Measurements from ENCODE around the gene PTPRG. TPM values are rescaled to one million over a fixed set of nuclear protein-coding genes. Genes with fewer than 3 reads are reported as not detected.

Gene PTPRG
- total RNA-seq, 2 donors from 2014 or later = 26.0 to 26.3 TPM

- no peak overlapping the region for H3K9ac ChIP-seq (ENCODE audit: low read depth in 2 of 2, low read length in 2 of 2)
- H3K27ac ChIP-seq = no peak overlapping the region
- TF ChIP-seq, protein P1, sequence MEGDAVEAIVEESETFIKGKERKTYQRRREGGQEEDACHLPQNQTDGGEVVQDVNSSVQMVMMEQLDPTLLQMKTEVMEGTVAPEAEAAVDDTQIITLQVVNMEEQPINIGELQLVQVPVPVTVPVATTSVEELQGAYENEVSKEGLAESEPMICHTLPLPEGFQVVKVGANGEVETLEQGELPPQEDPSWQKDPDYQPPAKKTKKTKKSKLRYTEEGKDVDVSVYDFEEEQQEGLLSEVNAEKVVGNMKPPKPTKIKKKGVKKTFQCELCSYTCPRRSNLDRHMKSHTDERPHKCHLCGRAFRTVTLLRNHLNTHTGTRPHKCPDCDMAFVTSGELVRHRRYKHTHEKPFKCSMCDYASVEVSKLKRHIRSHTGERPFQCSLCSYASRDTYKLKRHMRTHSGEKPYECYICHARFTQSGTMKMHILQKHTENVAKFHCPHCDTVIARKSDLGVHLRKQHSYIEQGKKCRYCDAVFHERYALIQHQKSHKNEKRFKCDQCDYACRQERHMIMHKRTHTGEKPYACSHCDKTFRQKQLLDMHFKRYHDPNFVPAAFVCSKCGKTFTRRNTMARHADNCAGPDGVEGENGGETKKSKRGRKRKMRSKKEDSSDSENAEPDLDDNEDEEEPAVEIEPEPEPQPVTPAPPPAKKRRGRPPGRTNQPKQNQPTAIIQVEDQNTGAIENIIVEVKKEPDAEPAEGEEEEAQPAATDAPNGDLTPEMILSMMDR (IDR thresholded peaks at IDR 0.05) = no peak
- H3K36me3 ChIP-seq = no peaks in the 10 kb centered on the region
- no peaks in the 10 kb centered on the region for H3K4me1 ChIP-seq
- intact Hi-C loops (cut with DNase I) = no loop called here
- no peaks in the 10 kb centered on the region for H3K27me3 ChIP-seq
- H3K4me3 ChIP-seq = no peak overlapping the region
- H3K9me3 ChIP-seq = no peaks in the 10 kb centered on the region
- DNase-seq = no peak
Observed at GRCh38 chr3:62259924-62260323, 698.6 kb downstream of the PTPRG start.

- no peaks in the 10 kb centered on the region for H3K27me3 ChIP-seq
- no peaks in the 10 kb centered on the region for H3K4me1 ChIP-seq
- no peaks in the 10 kb centered on the region for H3K9me3 ChIP-seq
- no peak for DNase-seq
- no peak overlapping the region for H3K4me3 ChIP-seq
- H3K36me3 ChIP-seq = no peaks in the 10 kb centered on the region
- H3K9ac ChIP-seq (ENCODE audit: low read depth in 2 of 2, low read length in 2 of 2) = no peak overlapping the region
- no peak overlapping the region for H3K27ac ChIP-seq
- intact Hi-C loops (cut with DNase I) = no loop called here
- TF ChIP-seq, protein P1 (IDR thresholded peaks at IDR 0.05) = no peak
Observed at GRCh38 chr3:62260655-62261054, 699.3 kb downstream of the PTPRG start.

DNA sequence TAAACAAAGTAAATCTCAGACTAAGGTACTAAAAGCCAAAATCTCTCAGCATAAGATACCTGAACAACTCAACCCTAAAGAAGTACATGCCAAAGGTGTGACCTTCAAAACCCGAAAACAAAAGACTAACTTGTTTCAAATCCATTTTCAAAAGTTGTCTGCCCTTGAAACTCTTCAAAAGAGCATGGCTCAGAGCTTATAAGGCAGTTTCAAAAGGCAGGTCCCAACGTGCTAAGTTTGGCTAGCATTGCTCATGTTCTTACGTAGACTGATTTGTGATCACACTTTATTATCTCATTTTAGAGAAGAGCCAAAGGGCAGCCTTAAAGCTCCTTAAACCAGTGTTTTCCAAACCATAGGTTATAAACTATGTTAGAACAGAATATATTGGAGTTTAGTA lies 699.8 kb downstream of the PTPRG start:
- H3K27me3 ChIP-seq = no peaks in the 10 kb centered on the region
- intact Hi-C loops (cut with DNase I) = no loop called here
- H3K27ac ChIP-seq = no peak overlapping the region
- DNase-seq = no peak
- H3K9ac ChIP-seq (ENCODE audit: low read depth in 2 of 2, low read length in 2 of 2) = no peak overlapping the region
- H3K36me3 ChIP-seq = no peaks in the 10 kb centered on the region
- H3K4me1 ChIP-seq = no peaks in the 10 kb centered on the region
- TF ChIP-seq, protein P1 (IDR thresholded peaks at IDR 0.05) = no peak
- no peak overlapping the region for H3K4me3 ChIP-seq
- H3K9me3 ChIP-seq = no peaks in the 10 kb centered on the region

GRCh38 chr3:62261736-62262135 lies 700.4 kb downstream of the PTPRG start:
- Histone ChIP-seq H3K4me3 (no peak overlapping the region), H3K4me1 (no peaks in the 10 kb centered on the region), H3K9ac (ENCODE audit: low read depth in 2 of 2, low read length in 2 of 2) (no peak overlapping the region), H3K36me3 (no peaks in the 10 kb centered on the region), H3K9me3 (no peaks in the 10 kb centered on the region), H3K27ac (no peak overlapping the region), H3K27me3 (no peaks in the 10 kb centered on the region)
- TF ChIP-seq, protein P1 (IDR thresholded peaks at IDR 0.05) = no peak
- no peak for DNase-seq
- intact Hi-C loops (cut with DNase I) = no loop called here

- Histone ChIP-seq H3K4me1 (no peaks in the 10 kb centered on the region), H3K36me3 (no peaks in the 10 kb centered on the region), H3K9ac (ENCODE audit: low read depth in 2 of 2, low read length in 2 of 2) (no peak overlapping the region), H3K27ac (no peak overlapping the region), H3K4me3 (no peak overlapping the region), H3K9me3 (no peaks in the 10 kb centered on the region), H3K27me3 (no peaks in the 10 kb centered on the region)
- DNase-seq = no peak
- intact Hi-C loops (cut with DNase I) = no loop called here
- TF ChIP-seq, protein P1 (IDR thresholded peaks at IDR 0.05) = no peak
Observed at GRCh38 chr3:62265528-62265927, 704.2 kb downstream of the PTPRG start.
